Right atrium auricular region (tissue), 2 donors: ENCODE results near the gene ZNF354B. TPM values are rescaled to one million over a fixed set of nuclear protein-coding genes. Genes with fewer than 3 reads are reported as not detected.
"Not testable (repeated sequence)": the region's sequence is repeated elsewhere in the genome, so short reads cannot be mapped to it uniquely, and the experiment has no call there.

ENCODE experiments used
- DNase-seq: peaks from one replicate; pipeline ENCODE4 v3.0.0-alpha.2; 2019; ENCODE audit warnings: low spot score
- H3K27ac ChIP-seq, 2 donors: fragments of 200-600 bp; sonication (generic); 1 replicate in 1 of 2; 2 replicates in 1 of 2; pipeline ENCODE4 v1.5.1; 2016 to 2019
- H3K27me3 ChIP-seq, 2 donors: fragments of 200-600 bp; sonication (generic); one replicate each; pipeline versions ENCODE4 v1.5.1 to v1.6.0; 2017 to 2019
- H3K36me3 ChIP-seq: fragments of 200-600 bp; sonication (generic); one replicate; pipeline ENCODE4 v1.5.1; 2016
- H3K4me1 ChIP-seq, 2 donors: fragments of 200-600 bp; sonication (generic); one replicate each; pipeline versions ENCODE4 v1.5.1 to v1.6.0; 2017 to 2019
- H3K4me3 ChIP-seq, 2 donors: fragments of 200-600 bp; sonication (generic); 1 replicate in 1 of 2; 2 replicates in 1 of 2; pipeline ENCODE4 v1.5.1; 2017 to 2019; ENCODE audit warnings: mild to moderate bottlenecking in 1 of 2, moderate library complexity in 1 of 2
- H3K9me3 ChIP-seq, 2 donors: fragments of 200-600 bp; sonication (generic); one replicate each; pipeline ENCODE4 v1.5.1; 2019
- CTCF ChIP-seq, 2 donors: fragments of 200-600 bp; sonication (generic); IDR thresholded peaks; one replicate each; pipeline ENCODE4 v1.5.1; 2019; ENCODE audit warnings: antibody characterized with exemption in 2 of 2
- total RNA-seq, 2 donors: library from RNA; depleted of rRNA; stranded (reverse); fragments of >200 nt; gene quantifications; one replicate each; pipeline ENCODE4 v1.1.0, GENCODE V29; 2016

Gene ZNF354B
- total RNA-seq, 2 donors from 2014 or later: 4.6 to 8.2 TPM

DNA sequence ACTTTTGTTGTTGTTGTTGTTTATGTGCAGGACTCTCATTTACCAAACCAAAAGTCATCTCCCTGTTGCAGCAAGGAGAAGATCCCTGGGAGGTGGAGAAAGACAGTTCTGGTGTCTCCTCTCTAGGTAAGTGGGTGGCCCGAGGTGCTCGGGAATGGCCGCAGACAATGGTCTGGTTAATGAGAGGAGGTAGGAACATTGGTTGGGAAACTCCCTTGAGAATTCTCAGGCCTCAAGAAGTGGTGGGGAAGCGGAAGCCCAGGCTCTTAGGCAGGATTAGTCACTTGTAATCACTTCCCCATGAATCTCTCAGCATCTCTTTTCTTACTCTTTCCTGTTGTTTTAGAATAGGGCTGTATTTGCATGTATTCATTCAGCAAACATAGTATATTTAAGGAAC lies 7.2 kb downstream of the ZNF354B start:
- no peak for TF ChIP-seq CTCF (IDR thresholded peaks at IDR 0.05)
- Histone ChIP-seq H3K27ac (no peak overlapping the region), H3K4me3 (no peak overlapping the region), H3K4me1 (peaks cover 0 to 11% of the 10 kb centered on the region in 2 donors), H3K27me3 (no peaks in the 10 kb centered on the region), H3K9me3 (no peaks in the 10 kb centered on the region), H3K36me3 (peaks cover 65% of the 10 kb centered on the region)
- no peak for DNase-seq

DNA sequence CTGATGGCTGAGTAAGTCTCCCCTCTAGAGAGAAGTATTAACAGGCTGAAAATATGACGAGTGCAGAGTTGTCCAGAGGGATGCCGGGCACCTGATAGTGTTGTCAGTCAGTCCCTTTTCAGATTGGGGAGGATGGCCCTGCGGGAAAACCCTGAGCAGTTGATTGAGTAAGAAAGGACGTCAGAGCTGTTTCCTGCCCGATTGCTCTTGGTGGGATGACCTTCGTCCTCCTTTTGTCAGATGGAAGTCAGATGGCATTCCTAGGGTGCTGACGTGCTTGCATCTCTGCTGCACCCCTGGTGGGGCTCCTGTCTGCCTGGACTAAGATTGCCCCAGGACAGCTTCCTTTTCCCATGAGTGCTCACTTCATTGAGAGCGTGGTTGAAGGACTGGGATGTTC lies 9.8 kb downstream of the ZNF354B start:
- Histone ChIP-seq H3K4me1 (no peaks in the 10 kb centered on the region), H3K4me3 (no peak overlapping the region), H3K9me3 (peaks cover 0 to 19% of the 10 kb centered on the region in 2 donors), H3K27me3 (no peaks in the 10 kb centered on the region), H3K36me3 (peaks cover 80% of the 10 kb centered on the region), H3K27ac (no peak overlapping the region)
- DNase-seq: no peak
- TF ChIP-seq CTCF (IDR thresholded peaks at IDR 0.05): no peak

DNA sequence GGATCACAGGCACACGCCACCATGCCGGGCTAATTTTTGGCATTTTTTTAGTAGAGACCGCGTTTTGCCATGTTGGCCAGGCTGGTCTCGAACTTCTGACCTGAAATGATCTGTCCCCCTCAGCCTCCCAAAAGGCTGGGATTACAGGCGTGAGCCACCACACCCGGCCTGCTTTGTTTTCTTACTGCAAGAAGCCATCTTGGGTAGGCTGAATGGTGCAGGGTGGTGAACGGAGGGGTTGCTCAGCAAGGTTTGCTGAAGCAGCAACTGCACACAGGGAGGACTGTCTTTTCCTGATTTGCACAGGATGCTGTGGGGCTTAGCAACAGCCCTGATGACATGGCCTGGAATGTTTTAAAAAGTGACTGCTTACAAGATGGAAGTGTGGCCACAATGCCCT lies 10.7 kb downstream of the ZNF354B start:
- H3K36me3 ChIP-seq: peaks cover 82% of the 10 kb centered on the region
- H3K27me3 ChIP-seq: no peaks in the 10 kb centered on the region
- no peaks in the 10 kb centered on the region for H3K4me1 ChIP-seq
- H3K4me3 ChIP-seq: no peak overlapping the region
- H3K27ac ChIP-seq: no peak overlapping the region
- TF ChIP-seq CTCF (IDR thresholded peaks at IDR 0.05): no peak
- peaks cover 0 to 26% of the 10 kb centered on the region in 2 donors for H3K9me3 ChIP-seq
- no peak for DNase-seq

DNA sequence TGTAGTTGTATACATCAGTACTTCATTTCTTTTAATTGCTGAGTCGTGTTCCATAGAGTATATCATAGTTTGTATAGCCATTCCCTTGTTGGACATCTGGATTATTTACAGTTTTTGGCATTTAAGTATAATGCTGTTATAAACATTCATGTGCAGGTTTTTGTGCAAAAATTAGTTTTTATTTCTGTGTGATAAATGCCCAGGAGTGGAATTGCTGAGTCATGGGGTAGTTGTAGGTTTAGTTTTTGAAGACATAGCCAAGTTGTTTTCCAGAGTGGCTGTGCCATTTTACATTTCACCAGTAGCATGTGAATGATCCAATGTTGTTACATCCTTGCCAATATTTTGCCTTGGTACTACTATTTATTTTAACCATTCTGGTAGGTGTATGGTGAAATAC lies 12.5 kb downstream of the ZNF354B start:
- H3K4me3 ChIP-seq: no peak overlapping the region
- H3K36me3 ChIP-seq: peaks cover 84% of the 10 kb centered on the region

DNA sequence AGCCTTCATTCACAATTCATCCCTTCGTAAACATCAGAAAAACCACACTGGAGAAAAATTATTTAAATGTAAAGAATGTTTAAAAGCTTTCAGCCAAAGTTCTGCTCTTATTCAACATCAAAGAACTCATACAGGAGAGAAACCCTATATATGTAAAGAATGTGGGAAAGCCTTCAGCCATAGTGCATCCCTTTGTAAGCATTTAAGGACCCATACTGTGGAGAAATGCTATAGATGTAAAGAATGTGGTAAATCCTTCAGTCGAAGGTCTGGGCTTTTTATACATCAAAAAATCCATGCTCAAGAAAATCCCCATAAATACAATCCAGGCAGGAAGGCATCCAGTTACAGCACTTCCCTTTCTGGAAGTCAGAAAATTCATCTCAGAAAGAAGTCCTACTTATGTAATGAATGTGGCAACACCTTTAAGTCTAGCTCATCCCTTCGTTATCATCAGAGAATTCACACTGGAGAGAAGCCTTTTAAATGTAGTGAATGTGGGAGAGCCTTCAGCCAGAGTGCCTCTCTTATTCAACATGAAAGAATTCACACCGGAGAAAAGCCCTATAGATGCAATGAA lies 23.5 kb downstream of the ZNF354B start:
- not testable (repeated sequence) for H3K4me3 ChIP-seq, H3K27me3 ChIP-seq, DNase-seq, H3K4me1 ChIP-seq, H3K27ac ChIP-seq
- Histone ChIP-seq H3K9me3 (peaks cover 17 to 98% of the 10 kb centered on the region in 2 donors), H3K36me3 (peaks cover 84% of the 10 kb centered on the region)

More for the DNA sequence above, 12.5 kb downstream of the ZNF354B start:
- H3K27ac ChIP-seq: no peak overlapping the region
- no peak for DNase-seq
- peaks cover 0 to 45% of the 10 kb centered on the region in 2 donors for H3K9me3 ChIP-seq
- no peaks in the 10 kb centered on the region for H3K27me3 ChIP-seq
- H3K4me1 ChIP-seq: no peaks in the 10 kb centered on the region
- no peak for TF ChIP-seq CTCF (IDR thresholded peaks at IDR 0.05)

- H3K9me3 ChIP-seq: peaks cover 17 to 97% of the 10 kb centered on the region in 2 donors
- no peak overlapping the region for H3K27ac ChIP-seq
- TF ChIP-seq CTCF (IDR thresholded peaks at IDR 0.05): no peak
- no peak for DNase-seq
- peaks cover 77% of the 10 kb centered on the region for H3K36me3 ChIP-seq
- H3K4me1 ChIP-seq: no peaks in the 10 kb centered on the region
- H3K27me3 ChIP-seq: no peaks in the 10 kb centered on the region
- H3K4me3 ChIP-seq: no peak overlapping the region
Measured at GRCh38 chr5:178883815-178884430, 24.2 kb downstream of the ZNF354B start.
